Mesenchymal stem cell (in vitro differentiated cells and primary cell): ENCODE data around the gene RARRES1.
A peak's percentile ranks its signal among the peaks of the same experiment; 100 is the strongest.

Experiments
- DNase-seq: peaks from one replicate; pipeline ENCODE4 v3.0.0-alpha.2; 2013
- H2AFZ ChIP-seq: one replicate; pipeline ENCODE4 v1.6.1; 2013; ENCODE audit warnings: low read depth, mild to moderate bottlenecking, control low read depth, inconsistent platforms, low read length, moderate library complexity
- H2AK5ac ChIP-seq: 2 replicates; pipeline ENCODE4 v1.6.1; 2013; ENCODE audit warnings: low read length, moderate library complexity, mild to moderate bottlenecking, inconsistent platforms; ENCODE audit not compliant: severe bottlenecking
- H2BK120ac ChIP-seq: one replicate; pipeline ENCODE4 v1.6.1; 2013; ENCODE audit warnings: low read depth, mild to moderate bottlenecking, inconsistent platforms, low read length, moderate library complexity
- H2BK12ac ChIP-seq, 2 experiments: one replicate each; pipeline ENCODE4 v1.6.1; 2013; ENCODE audit warnings: inconsistent platforms in 2 of 2, low read length in 2 of 2, mild to moderate bottlenecking in 2 of 2, moderate library complexity in 2 of 2, control low read depth in 1 of 2
- H2BK15ac ChIP-seq: one replicate; pipeline ENCODE4 v1.6.1; 2013; ENCODE audit warnings: mild to moderate bottlenecking, low read depth, inconsistent platforms; ENCODE audit not compliant: poor library complexity, severe bottlenecking
- H2BK5ac ChIP-seq: 2 replicates; pipeline ENCODE4 v1.6.1; 2013; ENCODE audit warnings: low read depth, mild to moderate bottlenecking, low read length, control low read depth, inconsistent platforms; ENCODE audit not compliant: poor library complexity, severe bottlenecking
- H3K14ac ChIP-seq, 2 experiments: one replicate each; pipeline ENCODE4 v1.6.1; 2013; ENCODE audit warnings: inconsistent platforms in 2 of 2, low read length in 2 of 2, control low read depth in 1 of 2, mild to moderate bottlenecking in 1 of 2, moderate library complexity in 1 of 2
- H3K18ac ChIP-seq, 2 experiments: one replicate each; pipeline ENCODE4 v1.6.1; 2013; ENCODE audit warnings: inconsistent platforms in 2 of 2, low read length in 2 of 2, control low read depth in 1 of 2, low read depth in 1 of 2, mild to moderate bottlenecking in 1 of 2
- H3K23ac ChIP-seq, 2 experiments: one replicate each; pipeline ENCODE4 v1.6.1; 2013; ENCODE audit warnings: inconsistent platforms in 2 of 2, low read length in 2 of 2, mild to moderate bottlenecking in 2 of 2, moderate library complexity in 2 of 2, control low read depth in 1 of 2
- H3K27ac ChIP-seq: 2 replicates; pipeline ENCODE4 v1.5.1; 2013; ENCODE audit warnings: mild to moderate bottlenecking, moderate library complexity, low read length, control low read depth, inconsistent platforms; ENCODE audit not compliant: poor library complexity, severe bottlenecking
- H3K27me3 ChIP-seq, 2 experiments: 2 replicates each; pipeline versions ENCODE4 v1.6.1 to v1.7.0; 2013; ENCODE audit warnings: low read length in 2 of 2, mild to moderate bottlenecking in 2 of 2, moderate library complexity in 2 of 2, control low read depth in 1 of 2, inconsistent platforms in 1 of 2; ENCODE audit not compliant: control insufficient read depth in 1 of 2, insufficient read depth in 1 of 2
- H3K36me3 ChIP-seq, 2 experiments: 2 replicates each; pipeline versions ENCODE4 v1.6.1 to v1.7.0; 2013; ENCODE audit warnings: low read length in 2 of 2, control low read depth in 1 of 2, inconsistent platforms in 1 of 2, low read depth in 1 of 2, mild to moderate bottlenecking in 1 of 2; ENCODE audit not compliant: insufficient read depth in 2 of 2, control insufficient read depth in 1 of 2
- H3K4ac ChIP-seq, 2 experiments: one replicate each; pipeline ENCODE4 v1.6.1; 2013; ENCODE audit warnings: inconsistent platforms in 2 of 2, low read length in 2 of 2, mild to moderate bottlenecking in 2 of 2, moderate library complexity in 2 of 2, control low read depth in 1 of 2, low read depth in 1 of 2
- H3K4me1 ChIP-seq: 2 replicates; pipeline ENCODE4 v1.6.1; 2013; ENCODE audit warnings: low read depth, low read length, control low read depth; ENCODE audit not compliant: control insufficient read depth, insufficient read depth
- H3K4me2 ChIP-seq: 2 replicates; pipeline ENCODE4 v1.6.1; 2013; ENCODE audit warnings: low read length, mild to moderate bottlenecking, inconsistent platforms; ENCODE audit not compliant: poor library complexity, severe bottlenecking
- H3K4me3 ChIP-seq, 2 experiments: 2 replicates each; pipeline versions ENCODE4 v1.5.1 to v1.7.0; 2013; ENCODE audit warnings: low read length in 2 of 2, mild to moderate bottlenecking in 2 of 2, control low read depth in 1 of 2, low read depth in 1 of 2; ENCODE audit not compliant: insufficient read depth in 1 of 2
- H3K79me1 ChIP-seq: replicated peaks from 2 replicates; pipeline ENCODE4 v1.6.1; 2013; ENCODE audit warnings: mild to moderate bottlenecking, control low read depth, low read length, inconsistent platforms; ENCODE audit not compliant: poor library complexity, severe bottlenecking
- H3K9ac ChIP-seq: 2 replicates; pipeline ENCODE4 v1.7.0; 2013; ENCODE audit warnings: mild to moderate bottlenecking, low read length, moderate library complexity
- H3K9me3 ChIP-seq: 2 replicates; pipeline ENCODE4 v1.7.0; 2013; ENCODE audit warnings: mild to moderate bottlenecking, low read length; ENCODE audit not compliant: control insufficient read depth
- H4K8ac ChIP-seq: one replicate; pipeline ENCODE4 v1.6.1; 2013; ENCODE audit warnings: inconsistent platforms, mild to moderate bottlenecking, low read length, moderate library complexity
- H4K91ac ChIP-seq: one replicate; pipeline ENCODE4 v1.6.1; 2013; ENCODE audit warnings: mild to moderate bottlenecking, low read length, inconsistent platforms
- WGBS: methylation state at CpG from one replicate; pipeline ENCODE4 v1.1.7; 2013; ENCODE audit warnings: mixed read lengths; 5-methylcytosine and 5-hydroxymethylcytosine counted together

The RARRES1 gene

DNA sequence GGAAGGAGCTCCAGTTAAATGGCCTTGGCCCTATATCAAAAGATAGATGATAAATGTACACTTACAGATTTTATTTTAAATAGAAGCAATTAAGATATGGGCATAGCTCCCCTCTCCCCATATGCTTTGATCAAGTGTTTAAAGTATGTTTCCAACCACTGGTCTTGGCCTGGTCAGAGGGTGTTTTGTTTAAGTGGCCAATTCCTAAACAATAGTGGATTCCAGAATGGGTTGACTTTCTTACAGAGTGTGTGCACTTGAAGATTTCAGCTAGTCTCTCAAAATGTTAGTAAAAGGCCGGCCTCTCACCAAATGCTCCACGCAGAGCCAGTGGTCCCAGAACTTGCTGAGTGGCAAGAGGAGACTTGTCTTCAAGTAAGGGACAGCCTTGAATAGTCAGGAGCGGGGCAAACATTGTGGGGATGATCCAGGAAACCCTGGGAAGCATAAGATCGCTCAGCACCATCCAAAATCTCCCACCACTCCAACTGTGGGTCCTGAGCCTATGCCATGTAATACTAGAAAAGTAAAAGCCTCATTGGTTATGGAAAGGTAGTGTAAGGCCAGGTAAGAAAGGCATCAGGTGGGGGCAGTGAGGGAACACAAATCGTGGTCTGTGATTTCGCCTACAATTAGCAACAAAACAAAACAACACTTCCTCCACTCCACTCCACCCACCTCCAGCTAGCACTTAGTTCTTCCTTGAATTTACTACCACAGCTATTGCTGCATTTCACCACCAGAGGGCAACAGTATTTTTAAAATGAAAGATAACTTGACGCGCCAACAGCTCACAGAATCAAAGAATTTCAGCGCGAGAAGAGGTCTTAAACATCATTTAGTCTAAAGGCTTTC lies 4.8 kb downstream of the RARRES1 start:
- Histone ChIP-seq H3K79me1 (peaks cover 13% of the 10 kb centered on the region), H4K8ac (no peak overlapping the region), H3K4me3 (no peak overlapping the region), H2BK15ac (no peak overlapping the region), H3K4ac (peak overlapping the region in 1 of 2 experiments; percentile 37), H2BK120ac (no peak overlapping the region), H3K4me1 (peaks cover 22% of the 10 kb centered on the region), H3K27ac (no peak overlapping the region), H2AFZ (no peak overlapping the region), H3K23ac (no peak overlapping the region), H2AK5ac (peak overlapping the region; percentile 94), H3K14ac (no peak overlapping the region), H3K4me2 (no peak overlapping the region), H2BK5ac (no peak overlapping the region), H3K36me3 (peaks cover 0 to 3% of the 10 kb centered on the region in 2 experiments), H3K18ac (peak overlapping the region; percentile 37 to 78), H3K9me3 (no peaks in the 10 kb centered on the region), H2BK12ac (peak overlapping the region in 1 of 2 experiments; percentile 63), H3K27me3 (peaks cover 0 to 3% of the 10 kb centered on the region in 2 experiments), H4K91ac (no peak overlapping the region), H3K9ac (peak overlapping the region; percentile 70)
- peak; percentile 77 for DNase-seq
- 31% methylated on average over 9 of the region's 10 CpGs for WGBS

DNA sequence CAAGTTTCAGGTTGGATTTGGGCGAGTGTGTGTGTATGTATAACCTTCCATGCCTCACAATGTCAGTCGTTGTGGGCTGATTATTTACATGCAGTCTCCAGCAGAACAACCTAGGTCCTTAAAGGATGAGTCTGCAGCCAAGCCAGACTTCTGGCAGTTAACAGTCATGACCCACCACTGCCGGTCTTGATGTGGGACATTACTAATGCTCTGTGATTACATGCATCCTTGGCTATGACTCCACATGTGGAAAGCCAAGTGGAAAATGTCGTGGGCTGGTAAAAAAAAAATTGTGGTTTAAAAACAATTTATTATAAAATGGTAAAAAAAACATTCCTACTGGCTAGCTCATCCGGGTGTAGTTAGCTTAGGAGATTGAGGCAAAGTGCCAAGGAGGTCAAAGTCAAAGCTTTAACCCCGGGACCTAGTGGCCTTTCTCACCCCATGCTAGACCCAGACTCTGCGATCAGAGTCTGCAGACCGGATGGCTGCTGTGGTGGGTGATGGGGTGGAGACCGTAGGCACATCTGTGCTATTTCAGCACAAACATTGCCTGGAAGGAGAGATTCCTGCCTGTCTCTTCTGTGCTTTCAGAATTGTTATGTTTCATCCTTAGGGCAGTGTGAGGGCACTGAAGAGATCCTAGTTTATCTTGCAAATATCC lies 6.8 kb downstream of the RARRES1 start:
- no peak overlapping the region for H4K8ac ChIP-seq
- H3K4me1 ChIP-seq, result peaks cover 16% of the 10 kb centered on the region
- H3K14ac ChIP-seq, result no peak overlapping the region
- peaks cover 0 to 3% of the 10 kb centered on the region in 2 experiments for H3K36me3 ChIP-seq
- H3K4me2 ChIP-seq, result no peak overlapping the region
- H2AK5ac ChIP-seq, result no peak overlapping the region
- H3K79me1 ChIP-seq, result peaks cover 18% of the 10 kb centered on the region
- peak overlapping the region in 1 of 2 experiments; percentile 68 for H3K18ac ChIP-seq
- 34% methylated on average over 8 of the region's 9 CpGs for WGBS
- peak overlapping the region; percentile 68 for H3K27ac ChIP-seq
- H3K9ac ChIP-seq, result peak overlapping the region; percentile 70
- no peak overlapping the region for H2BK15ac ChIP-seq
- no peak overlapping the region for H2AFZ ChIP-seq
- peak overlapping the region in 1 of 2 experiments; percentile 21 for H3K4ac ChIP-seq
- H3K9me3 ChIP-seq, result no peaks in the 10 kb centered on the region
- H4K91ac ChIP-seq, result no peak overlapping the region
- no peaks in the 10 kb centered on the region for H3K27me3 ChIP-seq
- H3K23ac ChIP-seq, result no peak overlapping the region
- no peak overlapping the region for H3K4me3 ChIP-seq
- H2BK5ac ChIP-seq, result no peak overlapping the region
- DNase-seq, result peak; percentile 99
- no peak overlapping the region for H2BK120ac ChIP-seq
- H2BK12ac ChIP-seq, result peak overlapping the region in 1 of 2 experiments; percentile 56

DNA sequence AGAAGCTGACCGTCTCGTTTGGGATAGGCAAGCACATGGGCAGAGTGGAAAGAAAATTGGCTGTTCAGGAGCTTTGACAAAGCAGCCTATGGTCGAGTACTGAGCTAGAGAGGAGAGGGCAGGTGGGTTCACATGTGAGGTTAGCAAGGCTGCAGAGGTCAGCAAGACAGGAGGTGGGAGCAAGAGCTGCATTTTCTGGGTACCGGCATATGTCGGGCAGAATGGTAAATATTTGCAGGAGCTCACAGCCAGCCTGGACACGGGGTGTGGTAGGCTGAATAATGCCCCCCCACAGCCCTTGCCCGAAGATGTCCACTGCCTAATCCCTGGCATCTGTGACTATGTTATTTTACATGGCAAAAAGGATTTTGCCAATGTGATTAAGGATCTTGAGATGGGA lies 8.3 kb downstream of the RARRES1 start:
- no peak overlapping the region for H2AFZ ChIP-seq

DNA sequence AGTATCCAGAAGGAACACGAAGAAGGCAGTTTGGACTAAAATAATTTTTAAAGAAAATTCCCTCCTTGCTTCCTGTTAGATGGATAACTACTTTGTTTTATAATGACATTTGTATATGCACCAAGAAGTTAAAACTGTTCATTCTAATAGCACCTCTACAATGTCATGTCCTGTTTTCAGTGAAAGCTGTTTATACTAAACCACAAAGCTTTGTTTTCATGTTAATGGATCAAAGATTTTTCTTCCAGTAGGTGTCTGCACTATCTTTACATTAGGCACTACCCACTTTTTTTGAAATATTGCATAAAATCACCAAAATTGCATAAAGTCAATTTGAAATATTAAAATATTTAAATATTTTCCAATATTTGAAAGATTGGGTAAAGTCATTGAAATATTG lies 10.1 kb downstream of the RARRES1 start:
- Histone ChIP-seq H3K9me3 (no peaks in the 10 kb centered on the region), H3K4me1 (peaks cover 21% of the 10 kb centered on the region), H2BK15ac (no peak overlapping the region), H3K4ac (no peak overlapping the region), H2AK5ac (no peak overlapping the region), H4K8ac (no peak overlapping the region), H2BK5ac (no peak overlapping the region), H3K36me3 (peaks cover 0 to 3% of the 10 kb centered on the region in 2 experiments), H4K91ac (no peak overlapping the region), H3K27ac (no peak overlapping the region), H3K14ac (no peak overlapping the region), H3K9ac (no peak overlapping the region), H3K18ac (no peak overlapping the region), H3K79me1 (peaks cover 15% of the 10 kb centered on the region), H2AFZ (no peak overlapping the region), H2BK120ac (no peak overlapping the region), H3K4me3 (no peak overlapping the region), H3K23ac (no peak overlapping the region), H3K27me3 (no peaks in the 10 kb centered on the region), H3K4me2 (no peak overlapping the region), H2BK12ac (no peak overlapping the region)
- no peak for DNase-seq
- no CpG with 5 or more reads among the region's 1 CpG for WGBS

More for the DNA sequence above, 8.3 kb downstream of the RARRES1 start:
- H4K8ac ChIP-seq, result no peak overlapping the region
- H3K4me3 ChIP-seq, result no peak overlapping the region
- peaks cover 0 to 3% of the 10 kb centered on the region in 2 experiments for H3K36me3 ChIP-seq
- H3K9me3 ChIP-seq, result no peaks in the 10 kb centered on the region
- no peak overlapping the region for H2BK120ac ChIP-seq
- no peak overlapping the region for H3K27ac ChIP-seq
- peaks cover 16% of the 10 kb centered on the region for H3K4me1 ChIP-seq
- H2AK5ac ChIP-seq, result no peak overlapping the region
- no peaks in the 10 kb centered on the region for H3K27me3 ChIP-seq
- peaks cover 18% of the 10 kb centered on the region for H3K79me1 ChIP-seq
- 97% methylated on average over 7 of the region's 7 CpGs for WGBS
- no peak overlapping the region for H3K4me2 ChIP-seq
- no peak overlapping the region for H3K23ac ChIP-seq
- H4K91ac ChIP-seq, result no peak overlapping the region
- H2BK15ac ChIP-seq, result no peak overlapping the region
- H3K4ac ChIP-seq, result peak overlapping the region in 1 of 2 experiments; percentile 3
- H3K14ac ChIP-seq, result no peak overlapping the region
- no peak overlapping the region for H3K9ac ChIP-seq
- H3K18ac ChIP-seq, result peak overlapping the region in 1 of 2 experiments; percentile 5
- peak overlapping the region in 1 of 2 experiments; percentile 25 for H2BK12ac ChIP-seq
- no peak overlapping the region for H2BK5ac ChIP-seq
- DNase-seq, result no peak
